Endodermal cell (in vitro differentiated cells): ENCODE results near the gene ARHGAP26. TPM values are rescaled to one million over a fixed set of nuclear protein-coding genes. Genes with fewer than 3 reads are reported as not detected.

Source experiments
- DNase-seq: peaks from one replicate; pipeline ENCODE4 v3.0.0-alpha.2; 2017
- H3K27ac ChIP-seq: 2 replicates; pipeline ENCODE4 v1.5.1; 2013; ENCODE audit warnings: mild to moderate bottlenecking, low read depth, low read length, moderate library complexity
- H3K27me3 ChIP-seq: 2 replicates; pipeline ENCODE4 v1.6.1; 2013; ENCODE audit warnings: mild to moderate bottlenecking, low read length, moderate library complexity; ENCODE audit not compliant: insufficient read depth, control insufficient read depth, poor library complexity, severe bottlenecking
- H3K36me3 ChIP-seq: 2 replicates; pipeline ENCODE4 v1.7.0; 2013; ENCODE audit warnings: mild to moderate bottlenecking, low read length, moderate library complexity; ENCODE audit not compliant: control insufficient read depth, insufficient read depth
- H3K4me1 ChIP-seq: one replicate; pipeline ENCODE4 v1.7.0; 2013; ENCODE audit warnings: low read length; ENCODE audit not compliant: control insufficient read depth, insufficient read depth
- H3K4me3 ChIP-seq: 2 replicates; pipeline ENCODE4 v1.5.1; 2013; ENCODE audit warnings: mild to moderate bottlenecking, low read length, moderate library complexity
- H3K9ac ChIP-seq: 2 replicates; pipeline ENCODE4 v1.6.1; 2013; ENCODE audit warnings: mild to moderate bottlenecking, low read length, moderate library complexity; ENCODE audit not compliant: poor library complexity, severe bottlenecking; ENCODE audit errors: extremely low read depth
- H3K9me3 ChIP-seq: 2 replicates; pipeline ENCODE4 v1.6.1; 2013; ENCODE audit warnings: mild to moderate bottlenecking, low read length, moderate library complexity; ENCODE audit not compliant: control insufficient read depth
- H3K27ac Mint-ChIP-seq: 2 replicates; pipeline ENCODE4 v1.8.0; 2020; ENCODE audit warnings: mixed read lengths
- H3K27me3 Mint-ChIP-seq: 2 replicates; pipeline ENCODE4 v1.8.0; 2021; ENCODE audit warnings: mild to moderate bottlenecking, mixed read lengths; ENCODE audit not compliant: insufficient read depth
- H3K36me3 Mint-ChIP-seq: 2 replicates; pipeline ENCODE4 v1.8.0; 2020; ENCODE audit warnings: low read depth, mixed read lengths
- H3K4me1 Mint-ChIP-seq: 2 replicates; pipeline ENCODE4 v1.8.0; 2020; ENCODE audit warnings: mixed read lengths
- H3K4me3 Mint-ChIP-seq: 2 replicates; pipeline ENCODE4 v1.8.0; 2020; ENCODE audit warnings: mild to moderate bottlenecking, moderate library complexity, mixed read lengths
- H3K9me3 Mint-ChIP-seq: 2 replicates; pipeline ENCODE4 v1.8.0; 2020; ENCODE audit warnings: mild to moderate bottlenecking, mixed read lengths
- WGBS, 2 experiments: methylation state at CpG; one replicate each; pipeline versions ENCODE4 v1.1.5 to v1.1.7; 2013; ENCODE audit warnings: missing lambda C conversion rate in 2 of 2, mixed read lengths in 1 of 2; ENCODE audit not compliant: insufficient coverage in 1 of 2, insufficient read length in 1 of 2; 5-methylcytosine and 5-hydroxymethylcytosine counted together
- total RNA-seq, 2 donors: library from RNA; stranded (reverse); fragmentation: NEBNext Ultra II Directional in 1 of 2; extraction: Animal tissue kit (Norgen Biotek cat#: 25700) in 1 of 2; gene quantifications; 2 replicates in 1 of 2; 3 replicates in 1 of 2; pipeline ENCODE4 v1.2.1, GENCODE V29; 2021
- TF ChIP-seq, protein P1 (sequence below): fragments of 200-600 bp; sonication (generic); conservative IDR thresholded peaks from 2 replicates; pipeline ENCODE4 v1.5.0; 2021; ENCODE audit warnings: antibody characterized with exemption, mild to moderate bottlenecking

Gene ARHGAP26
- total RNA-seq, 2 donors from 2014 or later = 49.2 to 60.5 TPM

DNA sequence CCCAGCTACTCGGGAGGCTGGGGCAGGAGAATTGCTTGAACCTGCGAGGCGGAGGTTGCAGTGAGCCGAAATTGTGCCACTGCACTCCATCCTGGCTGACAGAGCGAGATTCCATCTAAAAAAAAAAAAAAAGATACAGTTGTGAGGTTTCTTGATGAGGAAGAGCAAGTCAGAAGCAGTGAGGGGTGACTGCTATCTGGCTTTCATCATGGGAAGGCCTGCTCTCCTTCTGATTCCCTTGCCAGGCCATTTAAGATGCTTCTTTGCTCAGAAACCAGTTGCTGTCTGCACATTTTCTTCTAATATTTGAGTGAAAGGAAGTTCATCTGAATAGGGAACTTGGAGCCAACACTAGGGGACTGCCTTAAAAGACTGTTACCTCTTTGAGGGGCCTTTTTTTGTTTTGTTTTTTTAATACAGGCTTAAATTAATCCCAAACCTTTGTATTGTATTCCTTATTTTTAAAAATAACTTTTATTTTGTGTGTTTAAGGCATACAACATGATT, 201.9 kb downstream of the ARHGAP26 start:
- peaks cover 10% of the 10 kb centered on the region for H3K36me3 Mint-ChIP-seq
- Histone ChIP-seq H3K36me3 (no peaks in the 10 kb centered on the region), H3K27ac (no peak overlapping the region), H3K9ac (no peak overlapping the region), H3K4me1 (peaks cover 4% of the 10 kb centered on the region), H3K9me3 (no peaks in the 10 kb centered on the region), H3K4me3 (no peak overlapping the region), H3K27me3 (no peaks in the 10 kb centered on the region)
- TF ChIP-seq, protein P1, sequence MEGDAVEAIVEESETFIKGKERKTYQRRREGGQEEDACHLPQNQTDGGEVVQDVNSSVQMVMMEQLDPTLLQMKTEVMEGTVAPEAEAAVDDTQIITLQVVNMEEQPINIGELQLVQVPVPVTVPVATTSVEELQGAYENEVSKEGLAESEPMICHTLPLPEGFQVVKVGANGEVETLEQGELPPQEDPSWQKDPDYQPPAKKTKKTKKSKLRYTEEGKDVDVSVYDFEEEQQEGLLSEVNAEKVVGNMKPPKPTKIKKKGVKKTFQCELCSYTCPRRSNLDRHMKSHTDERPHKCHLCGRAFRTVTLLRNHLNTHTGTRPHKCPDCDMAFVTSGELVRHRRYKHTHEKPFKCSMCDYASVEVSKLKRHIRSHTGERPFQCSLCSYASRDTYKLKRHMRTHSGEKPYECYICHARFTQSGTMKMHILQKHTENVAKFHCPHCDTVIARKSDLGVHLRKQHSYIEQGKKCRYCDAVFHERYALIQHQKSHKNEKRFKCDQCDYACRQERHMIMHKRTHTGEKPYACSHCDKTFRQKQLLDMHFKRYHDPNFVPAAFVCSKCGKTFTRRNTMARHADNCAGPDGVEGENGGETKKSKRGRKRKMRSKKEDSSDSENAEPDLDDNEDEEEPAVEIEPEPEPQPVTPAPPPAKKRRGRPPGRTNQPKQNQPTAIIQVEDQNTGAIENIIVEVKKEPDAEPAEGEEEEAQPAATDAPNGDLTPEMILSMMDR = no peak
- DNase-seq = peak; percentile 17
- H3K4me1 Mint-ChIP-seq = peaks cover 12% of the 10 kb centered on the region
- 91 to 94% methylated on average over 4 to 5 of the region's 5 CpGs for WGBS, 2 experiments
- no peaks in the 10 kb centered on the region for H3K27me3 Mint-ChIP-seq
- H3K9me3 Mint-ChIP-seq = no peaks in the 10 kb centered on the region
- H3K27ac Mint-ChIP-seq = no peak overlapping the region
- H3K4me3 Mint-ChIP-seq = no peak overlapping the region

- Histone ChIP-seq H3K4me3 (no peak overlapping the region), H3K27me3 (no peaks in the 10 kb centered on the region), H3K9me3 (no peaks in the 10 kb centered on the region), H3K9ac (no peak overlapping the region), H3K4me1 (peaks cover 4% of the 10 kb centered on the region), H3K27ac (no peak overlapping the region), H3K36me3 (no peaks in the 10 kb centered on the region)
- WGBS, 2 experiments = 93% methylated on average over 3 of the region's 3 CpGs; no CpG with 5 or more reads in 1 of the 2 experiments
- peak; percentile 1 for DNase-seq
- H3K27ac Mint-ChIP-seq = no peak overlapping the region
- H3K36me3 Mint-ChIP-seq = peaks cover 7% of the 10 kb centered on the region
- H3K9me3 Mint-ChIP-seq = no peaks in the 10 kb centered on the region
- H3K4me3 Mint-ChIP-seq = no peak overlapping the region
- H3K27me3 Mint-ChIP-seq = no peaks in the 10 kb centered on the region
- TF ChIP-seq, protein P1 = no peak
- H3K4me1 Mint-ChIP-seq = peaks cover 12% of the 10 kb centered on the region
Observed at GRCh38 chr5:142973932-142974331, 203.8 kb downstream of the ARHGAP26 start.

DNA sequence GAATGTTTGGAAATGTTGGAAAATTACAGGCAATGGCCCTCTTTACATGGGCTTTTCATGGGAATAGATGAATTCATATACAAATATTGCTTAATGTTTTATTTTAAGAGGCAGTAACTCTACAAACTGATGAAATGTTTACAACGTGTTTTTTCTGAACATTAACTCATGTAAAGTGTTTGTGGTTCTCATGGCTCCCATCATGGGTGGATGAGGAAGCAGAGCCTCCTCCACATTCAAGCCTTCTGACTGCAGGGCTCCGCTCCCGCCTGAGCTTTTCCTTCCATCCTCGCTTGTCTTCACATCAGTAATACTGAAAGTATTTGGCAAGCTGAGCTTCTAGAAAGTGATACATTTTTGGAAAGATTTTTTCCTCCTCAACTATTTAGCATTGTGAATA, 204.2 kb downstream of the ARHGAP26 start:
- H3K9ac ChIP-seq = no peak overlapping the region
- H3K27me3 ChIP-seq = no peaks in the 10 kb centered on the region
- WGBS, 2 experiments = 97 to 100% methylated on average over 1 to 4 of the region's 4 CpGs
- no peak overlapping the region for H3K4me3 ChIP-seq
- H3K4me3 Mint-ChIP-seq = no peak overlapping the region
- H3K4me1 ChIP-seq = peaks cover 4% of the 10 kb centered on the region
- no peak overlapping the region for H3K27ac ChIP-seq
- H3K36me3 ChIP-seq = no peaks in the 10 kb centered on the region
- H3K9me3 Mint-ChIP-seq = no peaks in the 10 kb centered on the region
- H3K9me3 ChIP-seq = no peaks in the 10 kb centered on the region
- H3K4me1 Mint-ChIP-seq = peaks cover 17% of the 10 kb centered on the region
- H3K27me3 Mint-ChIP-seq = no peaks in the 10 kb centered on the region
- TF ChIP-seq, protein P1 = no peak
- H3K27ac Mint-ChIP-seq = no peak overlapping the region
- peak; percentile 4 for DNase-seq
- H3K36me3 Mint-ChIP-seq = peaks cover 4% of the 10 kb centered on the region
